ENCODE data around the gene CAMSAP1.

CAMSAP1 gene

GRCh38 chr9:135926402-135927194 lies 19.3 kb upstream of the CAMSAP1 start:
- peak; percentile 43 for ATAC-seq
- no peak for TF ChIP-seq ZNF565 (CRISPR knock-in tag; conservative IDR thresholded peaks at IDR 0.05; ENCODE audit: low read depth)
- no peak for TF ChIP-seq PPARA (CRISPR knock-in tag; IDR thresholded peaks at IDR 0.05; ENCODE audit: borderline replicate concordance)
- no peak for TF ChIP-seq ESRRG (CRISPR knock-in tag; IDR thresholded peaks at IDR 0.05)
- no peak for TF ChIP-seq CSRNP3 (CRISPR knock-in tag; IDR thresholded peaks at IDR 0.05)
- TF ChIP-seq RARB (CRISPR knock-in tag; IDR thresholded peaks at IDR 0.05): no peak
- TF ChIP-seq PATZ1 (CRISPR knock-in tag; IDR thresholded peaks at IDR 0.05; ENCODE audit: borderline replicate concordance): no peak
- TF ChIP-seq ZNF8 (CRISPR knock-in tag; IDR thresholded peaks at IDR 0.05): no peak
- no peak for TF ChIP-seq CREB5 (CRISPR knock-in tag; IDR thresholded peaks at IDR 0.05; ENCODE audit: low read depth)
- no peak for TF ChIP-seq OSR1 (CRISPR knock-in tag; IDR thresholded peaks at IDR 0.05)
- TF ChIP-seq ZNF70 (CRISPR knock-in tag; IDR thresholded peaks at IDR 0.05): no peak
- no peak for TF ChIP-seq POU6F1 (CRISPR knock-in tag; IDR thresholded peaks at IDR 0.05; ENCODE audit: borderline replicate concordance, low read depth)
- no peak for TF ChIP-seq TOX (CRISPR knock-in tag; IDR thresholded peaks at IDR 0.05; ENCODE audit: borderline replicate concordance)
- TF ChIP-seq ISL1 (CRISPR knock-in tag; IDR thresholded peaks at IDR 0.05): no peak
- no peak for TF ChIP-seq SNAI2 (CRISPR knock-in tag; IDR thresholded peaks at IDR 0.05)
- no peak for TF ChIP-seq ZFP30 (CRISPR knock-in tag; IDR thresholded peaks at IDR 0.05)
- TF ChIP-seq TCF4 (CRISPR knock-in tag; IDR thresholded peaks at IDR 0.05; ENCODE audit: borderline replicate concordance): no peak
- TF ChIP-seq TSHZ2 (CRISPR knock-in tag; IDR thresholded peaks at IDR 0.05): no peak
- TF ChIP-seq CSDC2 (CRISPR knock-in tag; IDR thresholded peaks at IDR 0.05): no peak

- no peak for ATAC-seq
- TF ChIP-seq ISL1 (CRISPR knock-in tag; IDR thresholded peaks at IDR 0.05) (no peak), SNAI2 (CRISPR knock-in tag; IDR thresholded peaks at IDR 0.05) (no peak), BACH2 (CRISPR knock-in tag; IDR thresholded peaks at IDR 0.05; ENCODE audit: borderline replicate concordance) (no peak), ZC3H10 (CRISPR knock-in tag; IDR thresholded peaks at IDR 0.05) (no peak), POU6F1 (CRISPR knock-in tag; IDR thresholded peaks at IDR 0.05; ENCODE audit: borderline replicate concordance, low read depth) (no peak), ZNF8 (CRISPR knock-in tag; IDR thresholded peaks at IDR 0.05) (no peak), OSR1 (CRISPR knock-in tag; IDR thresholded peaks at IDR 0.05) (no peak), ZNF565 (CRISPR knock-in tag; conservative IDR thresholded peaks at IDR 0.05; ENCODE audit: low read depth) (no peak), ZFP30 (CRISPR knock-in tag; IDR thresholded peaks at IDR 0.05) (no peak), ARNTL (CRISPR knock-in tag; IDR thresholded peaks at IDR 0.05; ENCODE audit: borderline replicate concordance, low read depth) (no peak), ZFP3 (CRISPR knock-in tag; IDR thresholded peaks at IDR 0.05) (no peak), TCF4 (CRISPR knock-in tag; IDR thresholded peaks at IDR 0.05; ENCODE audit: borderline replicate concordance) (no peak), TOX (CRISPR knock-in tag; IDR thresholded peaks at IDR 0.05; ENCODE audit: borderline replicate concordance) (no peak), TSHZ2 (CRISPR knock-in tag; IDR thresholded peaks at IDR 0.05) (no peak), CREB5 (CRISPR knock-in tag; IDR thresholded peaks at IDR 0.05; ENCODE audit: low read depth) (no peak)
Observed at GRCh38 chr9:135925496-135926133, 18.3 kb upstream of the CAMSAP1 start.

Measured in SK-N-SH treated with all-trans-retinoic acid at 6 μM for 48 hours (cell line).